B cell (primary cell): ENCODE results near the gene PRSS33. TPM values are rescaled to one million over a fixed set of nuclear protein-coding genes. Genes with fewer than 3 reads are reported as not detected.

ENCODE experiments used
- ATAC-seq: fragments of 200-7000 bp; cut with Tn5 transposase; one replicate; pipeline ENCODE4 v1.10.0; 2021; ENCODE audit warnings: low read depth, mild to moderate bottlenecking, moderate number of reproducible peaks, moderate library complexity
- CTCF ChIA-PET: fragments of 350-600 bp; sonication (Branson Sonifier 250); formaldehyde crosslinking; loops from one replicate; lab custom pipeline; 2021; ENCODE audit warnings: antibody characterized with exemption, inconsistent platforms; lab: Charles Lee
- POLR2A ChIA-PET: fragments of 350-600 bp; sonication (Branson Sonifier 250); formaldehyde crosslinking; loops from one replicate; lab custom pipeline; 2021; ENCODE audit warnings: antibody characterized with exemption; lab: Charles Lee
- DNase-seq: peaks from one replicate; pipeline ENCODE4 v3.0.0; 2013
- H2AFZ ChIP-seq: 2 replicates; pipeline ENCODE4 v1.6.1; 2012; ENCODE audit warnings: mild to moderate bottlenecking, low read depth, low read length; ENCODE audit not compliant: insufficient read depth, poor library complexity, severe bottlenecking
- H3K27ac ChIP-seq, 2 donors: 1 replicate in 1 of 2; 2 replicates in 1 of 2; pipeline ENCODE4 v1.5.1; 2012 to 2013; ENCODE audit warnings: low read length in 2 of 2, mild to moderate bottlenecking in 2 of 2, moderate library complexity in 1 of 2
- H3K27me3 ChIP-seq, 4 experiments: fragments of 200-600 bp in 1 of 4; sonication (generic) in 1 of 4; replicated peaks in 1 of 4; 1 replicate in 2 of 4; 2 replicates in 2 of 4; pipeline versions ENCODE4 v1.6.1 to v1.7.0; 2013 to 2016; ENCODE audit warnings: low read length in 3 of 4, mild to moderate bottlenecking in 2 of 4, mixed read lengths in 1 of 4, moderate library complexity in 1 of 4; ENCODE audit not compliant: insufficient read depth in 4 of 4, control insufficient read depth in 3 of 4; ENCODE audit errors: control extremely low read depth in 1 of 4
- H3K36me3 ChIP-seq, 2 experiments: replicated peaks in 1 of 2; 1 replicate in 1 of 2; 2 replicates in 1 of 2; pipeline versions ENCODE4 v1.6.1 to v1.7.1; 2013; ENCODE audit warnings: low read length in 1 of 2; ENCODE audit not compliant: insufficient read depth in 2 of 2, control insufficient read depth in 1 of 2; ENCODE audit errors: control extremely low read depth in 1 of 2, extremely low read depth in 1 of 2
- H3K4me1 ChIP-seq, 2 donors: fragments of 200-600 bp in 1 of 2; sonication (generic) in 1 of 2; 1 replicate in 1 of 2; 2 replicates in 1 of 2; pipeline versions ENCODE4 v1.5.1 to v1.6.1; 2013 to 2017; ENCODE audit warnings: low read length in 2 of 2; ENCODE audit not compliant: control insufficient read depth in 2 of 2, insufficient read depth in 2 of 2
- H3K4me2 ChIP-seq: replicated peaks from 2 replicates; pipeline ENCODE3; 2012; ENCODE audit warnings: mild to moderate bottlenecking, low read depth, low read length; ENCODE audit not compliant: poor library complexity, severe bottlenecking
- H3K4me3 ChIP-seq, 5 experiments: fragments of 200-600 bp in 1 of 5; sonication (generic) in 1 of 5; 1 replicate in 3 of 5; 2 replicates in 2 of 5; pipeline versions ENCODE4 v1.5.1 to v1.7.0; 2011 to 2016; ENCODE audit warnings: low read length in 4 of 5, mild to moderate bottlenecking in 4 of 5, low read depth in 2 of 5, control low read depth in 1 of 5, moderate library complexity in 1 of 5; ENCODE audit not compliant: insufficient read depth in 1 of 5; ENCODE audit errors: control extremely low read depth in 1 of 5, extremely low read depth in 1 of 5
- H3K79me2 ChIP-seq: fragments of 200-600 bp; sonication (generic); one replicate; pipeline ENCODE4 v1.6.0; 2016; ENCODE audit warnings: low read length; ENCODE audit not compliant: control insufficient read depth, insufficient read depth
- H3K9ac ChIP-seq: fragments of 200-600 bp; sonication (generic); 2 replicates; pipeline ENCODE4 v1.6.1; 2017; ENCODE audit warnings: mild to moderate bottlenecking, low read length, moderate library complexity
- H3K9me3 ChIP-seq, 3 donors: one replicate each; pipeline versions ENCODE4 v1.6.1 to v1.7.1; 2013; ENCODE audit warnings: low read length in 2 of 3; ENCODE audit not compliant: control insufficient read depth in 2 of 3, insufficient read depth in 1 of 3; ENCODE audit errors: control extremely low read depth in 1 of 3
- H4K20me1 ChIP-seq: 2 replicates; pipeline ENCODE4 v1.6.0; 2012; ENCODE audit warnings: mild to moderate bottlenecking, low read length; ENCODE audit not compliant: insufficient read depth, control insufficient read depth, poor library complexity, severe bottlenecking
- H3K27ac Mint-ChIP-seq: one replicate; pipeline ENCODE4 v1.8.0; 2021; ENCODE audit warnings: mixed read lengths
- H3K27me3 Mint-ChIP-seq: one replicate; pipeline ENCODE4 v1.8.0; 2021; ENCODE audit warnings: mixed read lengths
- H3K4me1 Mint-ChIP-seq: one replicate; pipeline ENCODE4 v1.8.0; 2021; ENCODE audit warnings: mixed read lengths
- H3K4me3 Mint-ChIP-seq: one replicate; pipeline ENCODE4 v1.8.0; 2021; ENCODE audit warnings: mixed read lengths
- H3K9me3 Mint-ChIP-seq: one replicate; pipeline ENCODE4 v1.8.0; 2022; ENCODE audit warnings: mixed read lengths; ENCODE audit not compliant: insufficient read depth
- EZH2 ChIP-seq: IDR thresholded peaks from 2 replicates; pipeline ENCODE4 v1.6.1; 2012; ENCODE audit warnings: borderline replicate concordance, low read depth, mild to moderate bottlenecking, moderate library complexity, low read length; ENCODE audit not compliant: insufficient read depth, poor library complexity, severe bottlenecking
- WGBS: methylation state at CpG from one replicate; pipeline ENCODE4 v1.1.5; 2013; ENCODE audit warnings: missing lambda C conversion rate; ENCODE audit not compliant: insufficient coverage; 5-methylcytosine and 5-hydroxymethylcytosine counted together
- intact Hi-C: fragments of 100-400 bp; cut with micrococcal nuclease; formaldehyde crosslinking; loops from one replicate; pipeline ENCODE4 v1.10.0; 2022
- polyA plus RNA-seq: library from polyadenylated mRNA; depleted of rRNA; stranded (reverse); fragments of >200 nt; gene quantifications from 2 replicates; pipeline ENCODE4 v1.2.3, GENCODE V29; 2012
- total RNA-seq, 2 donors: library from RNA; stranded (reverse); fragments of 120-200 nt in 1 of 2; gene quantifications; 1 replicate in 1 of 2; 2 replicates in 1 of 2; pipeline versions ENCODE4 v1.2.3 to v1.2.4, GENCODE V29; 2013 to 2022
- TF ChIP-seq, protein P1 (sequence below): fragments of 200-600 bp; IDR thresholded peaks from one replicate; pipeline ENCODE4 v1.8.0; 2022; ENCODE audit warnings: antibody characterized with exemption, mild to moderate bottlenecking

The PRSS33 gene
- total and polyA plus RNA-seq, 2 donors (not counting 1 experiment from before 2014, with no cell fraction given) = not detected

DNA sequence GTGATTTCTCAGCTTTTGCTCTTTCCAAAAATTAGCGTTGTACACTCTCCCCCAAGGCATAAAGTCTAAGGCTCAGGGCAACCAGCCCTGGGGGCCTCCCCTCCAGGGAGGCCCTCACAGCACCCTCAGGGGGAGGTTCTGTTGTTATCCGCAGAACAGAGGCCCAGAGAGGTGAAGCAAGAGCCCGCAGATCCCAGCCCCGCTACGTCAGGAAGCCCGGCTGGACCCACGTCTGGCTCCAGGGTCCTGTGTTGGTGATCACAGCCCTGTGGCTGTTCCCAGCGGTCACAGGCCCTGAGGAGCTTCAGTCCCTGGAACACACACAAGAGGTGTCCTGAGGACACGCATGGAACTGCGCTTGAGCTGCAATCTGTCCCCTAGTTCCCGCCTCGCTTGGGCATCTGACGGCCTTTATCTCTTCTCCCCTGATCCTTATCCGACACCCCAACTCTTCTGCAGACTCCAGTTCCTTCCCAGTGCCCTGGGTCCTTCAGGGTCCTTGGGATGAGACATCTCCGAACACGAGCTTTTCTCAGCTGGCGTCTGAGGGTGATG is 41.6 kb upstream of the PRSS33 start:
- H3K4me3 ChIP-seq = no peak overlapping the region
- Mint-ChIP-seq H3K9me3 (no peaks in the 10 kb centered on the region), H3K4me3 (no peak overlapping the region), H3K27ac (no peak overlapping the region), H3K4me1 (no peaks in the 10 kb centered on the region), H3K27me3 (peaks cover 14% of the 10 kb centered on the region)
- H3K4me1 ChIP-seq = no peaks in the 10 kb centered on the region
- no peak for TF ChIP-seq EZH2
- TF ChIP-seq, protein P1, sequence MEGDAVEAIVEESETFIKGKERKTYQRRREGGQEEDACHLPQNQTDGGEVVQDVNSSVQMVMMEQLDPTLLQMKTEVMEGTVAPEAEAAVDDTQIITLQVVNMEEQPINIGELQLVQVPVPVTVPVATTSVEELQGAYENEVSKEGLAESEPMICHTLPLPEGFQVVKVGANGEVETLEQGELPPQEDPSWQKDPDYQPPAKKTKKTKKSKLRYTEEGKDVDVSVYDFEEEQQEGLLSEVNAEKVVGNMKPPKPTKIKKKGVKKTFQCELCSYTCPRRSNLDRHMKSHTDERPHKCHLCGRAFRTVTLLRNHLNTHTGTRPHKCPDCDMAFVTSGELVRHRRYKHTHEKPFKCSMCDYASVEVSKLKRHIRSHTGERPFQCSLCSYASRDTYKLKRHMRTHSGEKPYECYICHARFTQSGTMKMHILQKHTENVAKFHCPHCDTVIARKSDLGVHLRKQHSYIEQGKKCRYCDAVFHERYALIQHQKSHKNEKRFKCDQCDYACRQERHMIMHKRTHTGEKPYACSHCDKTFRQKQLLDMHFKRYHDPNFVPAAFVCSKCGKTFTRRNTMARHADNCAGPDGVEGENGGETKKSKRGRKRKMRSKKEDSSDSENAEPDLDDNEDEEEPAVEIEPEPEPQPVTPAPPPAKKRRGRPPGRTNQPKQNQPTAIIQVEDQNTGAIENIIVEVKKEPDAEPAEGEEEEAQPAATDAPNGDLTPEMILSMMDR = no peak
- H3K27ac ChIP-seq = no peak overlapping the region
- H4K20me1 ChIP-seq = no peaks in the 10 kb centered on the region
- no peaks in the 10 kb centered on the region for H3K36me3 ChIP-seq
- H3K9me3 ChIP-seq = no peaks in the 10 kb centered on the region
- ATAC-seq = no peak
- H3K27me3 ChIP-seq = peaks cover 0 to 29% (median 5%) of the 10 kb centered on the region in 4 experiments
- CTCF ChIA-PET = no interaction called here
- POLR2A ChIA-PET = no interaction called here
- WGBS = 91% methylated on average over 16 of the region's 17 CpGs
- H2AFZ ChIP-seq = no peak overlapping the region
- H3K79me2 ChIP-seq = no peaks in the 10 kb centered on the region
- H3K9ac ChIP-seq = no peak overlapping the region
- no peak overlapping the region for H3K4me2 ChIP-seq
- DNase-seq = no peak
- intact Hi-C loops = no loop called here

DNA sequence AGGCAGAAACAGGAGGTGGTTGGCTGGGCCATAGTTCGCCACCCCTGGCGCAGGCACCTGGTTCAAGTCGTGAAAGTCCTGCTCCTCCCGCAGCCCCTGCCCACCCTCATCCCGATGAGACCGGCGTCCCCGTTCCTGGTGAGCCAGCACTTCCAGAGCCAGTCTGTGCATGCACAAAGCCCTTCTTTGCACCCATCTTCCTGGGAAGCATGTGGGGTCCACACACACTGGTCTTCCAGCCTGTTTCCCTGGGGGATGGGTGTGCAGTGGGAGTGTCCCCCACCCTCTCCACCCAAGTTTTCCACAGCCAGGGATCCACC is 41.1 kb upstream of the PRSS33 start:
- Histone ChIP-seq H2AFZ (no peak overlapping the region), H3K9me3 (no peaks in the 10 kb centered on the region), H4K20me1 (no peaks in the 10 kb centered on the region), H3K27me3 (peaks cover 0 to 29% (median 5%) of the 10 kb centered on the region in 4 experiments), H3K27ac (no peak overlapping the region), H3K79me2 (no peaks in the 10 kb centered on the region), H3K4me1 (no peaks in the 10 kb centered on the region), H3K4me2 (no peak overlapping the region), H3K36me3 (no peaks in the 10 kb centered on the region), H3K4me3 (no peak overlapping the region), H3K9ac (no peak overlapping the region)
- Mint-ChIP-seq H3K27me3 (peaks cover 11% of the 10 kb centered on the region), H3K9me3 (no peaks in the 10 kb centered on the region), H3K4me3 (no peak overlapping the region), H3K4me1 (no peaks in the 10 kb centered on the region), H3K27ac (no peak overlapping the region)
- TF ChIP-seq, protein P1 = no peak
- TF ChIP-seq EZH2 = no peak
- intact Hi-C loops = no loop called here
- 77% methylated on average over 8 of the region's 8 CpGs for WGBS
- POLR2A ChIA-PET = no interaction called here
- CTCF ChIA-PET = no interaction called here
- DNase-seq (no peak), ATAC-seq (no peak)
